ENCODE data around the gene ANKUB1. TPM values are rescaled to one million over a fixed set of nuclear protein-coding genes. Genes with fewer than 3 reads are reported as not detected.

Gene ANKUB1
- polyA plus RNA-seq, 2 of the 4 experiments (the other 2 are of a cell fraction), result not detected

DNA sequence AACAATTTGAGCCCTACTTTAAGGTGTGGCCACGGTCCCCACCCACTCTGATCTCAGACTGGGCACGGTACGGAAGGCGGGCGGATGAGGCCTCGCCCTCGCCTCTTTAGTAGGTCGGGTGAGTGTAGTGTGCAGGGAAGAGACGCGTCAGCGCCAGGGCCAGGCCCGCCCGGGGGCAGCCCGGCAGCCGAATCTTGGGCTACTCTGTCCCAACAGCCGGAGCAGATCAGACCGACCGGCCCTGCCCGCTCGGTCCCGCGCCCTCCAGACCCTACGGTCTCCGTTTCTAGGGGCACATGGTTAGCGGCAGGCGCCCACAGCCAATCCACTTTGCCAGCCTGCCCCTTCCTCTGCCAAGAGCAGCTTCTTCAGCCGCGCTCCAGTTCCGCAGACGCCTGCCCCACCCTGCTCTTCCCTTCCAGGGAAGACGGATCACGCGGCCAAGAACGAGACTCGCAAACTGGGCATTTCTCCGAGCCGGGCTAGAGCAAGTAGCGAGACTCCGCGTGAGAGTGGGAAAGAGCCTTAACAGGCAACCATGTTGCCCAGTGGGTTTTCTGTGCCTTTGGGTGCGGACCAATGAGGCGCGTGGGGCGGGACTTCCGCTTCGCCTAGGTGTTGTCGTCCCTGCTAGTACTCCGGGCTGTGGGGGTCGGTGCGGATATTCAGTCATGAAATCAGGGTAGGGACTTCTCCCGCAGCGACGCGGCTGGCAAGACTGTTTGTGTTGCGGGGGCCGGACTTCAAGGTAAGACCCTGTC, 20.4 kb upstream of the ANKUB1 start, which contains the start of gene RNF13 (continued):
- TF ChIP-seq NPAS2 (CRISPR knock-in tag; IDR thresholded peaks at IDR 0.05; ENCODE audit: borderline replicate concordance) (0 out of 2 replicates have a peak, but pooled peaks have one; percentile 7), EHMT2 (IDR thresholded peaks at IDR 0.05; ENCODE audit: low read depth) (no peak), GATA3 (IDR thresholded peaks at IDR 0.05; ENCODE audit: borderline replicate concordance) (no peak), BHLHE40 (IDR thresholded peaks at IDR 0.05; ENCODE audit: low read depth, low read length) (0 out of 2 replicates have a peak, but pooled peaks have one; percentile 27), ZC3H11A (IDR thresholded peaks at IDR 0.05) (no peak), FOXS1 (CRISPR knock-in tag; IDR thresholded peaks at IDR 0.05) (no peak), RARB (CRISPR knock-in tag; IDR thresholded peaks at IDR 0.05) (peak; percentile 20; the same call in 1 of the 2 replicates), HOXB5 (CRISPR knock-in tag; IDR thresholded peaks at IDR 0.05) (no peak), ZFP36 (IDR thresholded peaks at IDR 0.05; ENCODE audit: borderline replicate concordance, partially characterized antibody) (no peak), FOSB (CRISPR knock-in tag; IDR thresholded peaks at IDR 0.05) (no peak), ZNF302 (CRISPR knock-in tag; IDR thresholded peaks at IDR 0.05) (no peak), HOXA7 (CRISPR knock-in tag; IDR thresholded peaks at IDR 0.05) (0 out of 2 replicates have a peak, but pooled peaks have one; percentile 32), EP300 (IDR thresholded peaks at IDR 0.05) (no peak), HDAC2 (IDR thresholded peaks at IDR 0.05) (no peak), FOSL2 (IDR thresholded peaks at IDR 0.05) (no peak), FOSL2 (CRISPR knock-in tag; IDR thresholded peaks at IDR 0.05) (peak; percentile 19; the same call in 1 of the 2 replicates), CHD4 (IDR thresholded peaks at IDR 0.05; ENCODE audit: borderline replicate concordance) (no peak), SREBF2 (IDR thresholded peaks at IDR 0.05) (no peak), JUN (IDR thresholded peaks at IDR 0.05) (peak; percentile 90 to 92; a peak in 4 of 5 replicates), MAFK (IDR thresholded peaks at IDR 0.05; ENCODE audit: partially characterized antibody) (peak; percentile 31), PHF8 (IDR thresholded peaks at IDR 0.05; ENCODE audit: borderline replicate concordance, low read depth) (peak; percentile 83), MYC (IDR thresholded peaks at IDR 0.05; ENCODE audit: borderline replicate concordance, low read length) (peak; percentile 15; the same call in 1 of the 2 replicates)
- TF ChIP-seq, protein P1, sequence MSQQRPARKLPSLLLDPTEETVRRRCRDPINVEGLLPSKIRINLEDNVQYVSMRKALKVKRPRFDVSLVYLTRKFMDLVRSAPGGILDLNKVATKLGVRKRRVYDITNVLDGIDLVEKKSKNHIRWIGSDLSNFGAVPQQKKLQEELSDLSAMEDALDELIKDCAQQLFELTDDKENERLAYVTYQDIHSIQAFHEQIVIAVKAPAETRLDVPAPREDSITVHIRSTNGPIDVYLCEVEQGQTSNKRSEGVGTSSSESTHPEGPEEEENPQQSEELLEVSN (IDR thresholded peaks at IDR 0.05; ENCODE audit: borderline replicate concordance, low read depth), result peak; percentile 76
- TF ChIP-seq, protein P2, sequence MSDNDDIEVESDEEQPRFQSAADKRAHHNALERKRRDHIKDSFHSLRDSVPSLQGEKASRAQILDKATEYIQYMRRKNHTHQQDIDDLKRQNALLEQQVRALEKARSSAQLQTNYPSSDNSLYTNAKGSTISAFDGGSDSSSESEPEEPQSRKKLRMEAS (IDR thresholded peaks at IDR 0.05), result peak; percentile 96
- TF ChIP-seq, protein P3, sequence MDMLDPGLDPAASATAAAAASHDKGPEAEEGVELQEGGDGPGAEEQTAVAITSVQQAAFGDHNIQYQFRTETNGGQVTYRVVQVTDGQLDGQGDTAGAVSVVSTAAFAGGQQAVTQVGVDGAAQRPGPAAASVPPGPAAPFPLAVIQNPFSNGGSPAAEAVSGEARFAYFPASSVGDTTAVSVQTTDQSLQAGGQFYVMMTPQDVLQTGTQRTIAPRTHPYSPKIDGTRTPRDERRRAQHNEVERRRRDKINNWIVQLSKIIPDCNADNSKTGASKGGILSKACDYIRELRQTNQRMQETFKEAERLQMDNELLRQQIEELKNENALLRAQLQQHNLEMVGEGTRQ (IDR thresholded peaks at IDR 0.05), result no peak; the same call in 1 of the 2 replicates
- TF ChIP-seq, protein P4, sequence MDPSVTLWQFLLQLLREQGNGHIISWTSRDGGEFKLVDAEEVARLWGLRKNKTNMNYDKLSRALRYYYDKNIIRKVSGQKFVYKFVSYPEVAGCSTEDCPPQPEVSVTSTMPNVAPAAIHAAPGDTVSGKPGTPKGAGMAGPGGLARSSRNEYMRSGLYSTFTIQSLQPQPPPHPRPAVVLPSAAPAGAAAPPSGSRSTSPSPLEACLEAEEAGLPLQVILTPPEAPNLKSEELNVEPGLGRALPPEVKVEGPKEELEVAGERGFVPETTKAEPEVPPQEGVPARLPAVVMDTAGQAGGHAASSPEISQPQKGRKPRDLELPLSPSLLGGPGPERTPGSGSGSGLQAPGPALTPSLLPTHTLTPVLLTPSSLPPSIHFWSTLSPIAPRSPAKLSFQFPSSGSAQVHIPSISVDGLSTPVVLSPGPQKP (IDR thresholded peaks at IDR 0.05; ENCODE audit: low read depth, low read length), result no peak
- TF ChIP-seq, protein P5, sequence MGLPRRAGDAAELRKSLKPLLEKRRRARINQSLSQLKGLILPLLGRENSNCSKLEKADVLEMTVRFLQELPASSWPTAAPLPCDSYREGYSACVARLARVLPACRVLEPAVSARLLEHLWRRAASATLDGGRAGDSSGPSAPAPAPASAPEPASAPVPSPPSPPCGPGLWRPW (IDR thresholded peaks at IDR 0.05), result no peak
- TF ChIP-seq, protein P6, sequence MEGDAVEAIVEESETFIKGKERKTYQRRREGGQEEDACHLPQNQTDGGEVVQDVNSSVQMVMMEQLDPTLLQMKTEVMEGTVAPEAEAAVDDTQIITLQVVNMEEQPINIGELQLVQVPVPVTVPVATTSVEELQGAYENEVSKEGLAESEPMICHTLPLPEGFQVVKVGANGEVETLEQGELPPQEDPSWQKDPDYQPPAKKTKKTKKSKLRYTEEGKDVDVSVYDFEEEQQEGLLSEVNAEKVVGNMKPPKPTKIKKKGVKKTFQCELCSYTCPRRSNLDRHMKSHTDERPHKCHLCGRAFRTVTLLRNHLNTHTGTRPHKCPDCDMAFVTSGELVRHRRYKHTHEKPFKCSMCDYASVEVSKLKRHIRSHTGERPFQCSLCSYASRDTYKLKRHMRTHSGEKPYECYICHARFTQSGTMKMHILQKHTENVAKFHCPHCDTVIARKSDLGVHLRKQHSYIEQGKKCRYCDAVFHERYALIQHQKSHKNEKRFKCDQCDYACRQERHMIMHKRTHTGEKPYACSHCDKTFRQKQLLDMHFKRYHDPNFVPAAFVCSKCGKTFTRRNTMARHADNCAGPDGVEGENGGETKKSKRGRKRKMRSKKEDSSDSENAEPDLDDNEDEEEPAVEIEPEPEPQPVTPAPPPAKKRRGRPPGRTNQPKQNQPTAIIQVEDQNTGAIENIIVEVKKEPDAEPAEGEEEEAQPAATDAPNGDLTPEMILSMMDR (IDR thresholded peaks at IDR 0.05), result no peak
